HG03060 (cell line): Measurements from ENCODE around the gene OR1D5.
"Not testable (repeated sequence)": the region's sequence is repeated elsewhere in the genome, so short reads cannot be mapped to it uniquely, and the experiment has no call there.

Experiments
- ATAC-seq: cut with Tn5 transposase; IDR thresholded peaks from one replicate; pipeline ENCODE4 v1.9.1; 2021; ENCODE audit warnings: low read depth, moderate number of reproducible peaks; ENCODE audit not compliant: unreplicated experiment

OR1D5 gene

GRCh38 chr17:3032258-3033247 is 30.9 kb downstream of the OR1D5 start:
- no peak for ATAC-seq

- not testable (repeated sequence) for ATAC-seq
These were observed 32.4 kb downstream of the OR1D5 start for GRCh38 chr17:3030852-3031470.

- no peak for ATAC-seq
These were observed 33.3 kb downstream of the OR1D5 start for GRCh38 chr17:3030096-3030495.

GRCh38 chr17:3029213-3029913 is 34.0 kb downstream of the OR1D5 start:
- ATAC-seq, result no peak

- ATAC-seq, result no peak
These were observed 35.4 kb downstream of the OR1D5 start for GRCh38 chr17:3027786-3028532.

- ATAC-seq, result no peak
These were observed 36.3 kb downstream of the OR1D5 start for GRCh38 chr17:3026856-3027751.

GRCh38 chr17:3026125-3026855 is 37.1 kb downstream of the OR1D5 start:
- ATAC-seq, result no peak

GRCh38 chr17:3025421-3026124 is 37.8 kb downstream of the OR1D5 start:
- no peak for ATAC-seq

GRCh38 chr17:3024346-3024745 is 39.1 kb downstream of the OR1D5 start:
- no peak for ATAC-seq

- no peak for ATAC-seq
These were observed 41.2 kb downstream of the OR1D5 start for GRCh38 chr17:3022197-3022596.

- ATAC-seq, result no peak
These were observed 43.0 kb downstream of the OR1D5 start for GRCh38 chr17:3020381-3020780.

GRCh38 chr17:3019761-3020160 is 43.6 kb downstream of the OR1D5 start:
- ATAC-seq, result no peak

- ATAC-seq, result no peak
These were observed 45.5 kb downstream of the OR1D5 start for GRCh38 chr17:3017936-3018335.

GRCh38 chr17:3015890-3016289 is 47.5 kb downstream of the OR1D5 start:
- no peak for ATAC-seq

- no peak for ATAC-seq
These were observed 50.4 kb downstream of the OR1D5 start for GRCh38 chr17:3012926-3013581.
